Measurements from ENCODE around the gene PSMC3IP.

The PSMC3IP gene

GRCh38 chr17:42579794-42580551, 2.4 kb upstream of the PSMC3IP start:
- H3K4me3 ChIP-seq (ENCODE audit: low read depth, low read length) = no peak overlapping the region
- no peaks in the 10 kb centered on the region for H3K27me3 ChIP-seq (ENCODE audit: control insufficient read depth, insufficient read depth, low read length)
- H3K36me3 ChIP-seq (ENCODE audit: control insufficient read depth, insufficient read depth, low read length) = peaks cover 36% of the 10 kb centered on the region
- H3K9ac ChIP-seq (ENCODE audit: low read depth, low read length) = no peak overlapping the region
- no peaks in the 10 kb centered on the region for H3K9me3 ChIP-seq (ENCODE audit: control insufficient read depth, insufficient read depth, low read length)
- H3K4me1 ChIP-seq (ENCODE audit: control insufficient read depth, insufficient read depth, low read length) = peaks cover 2% of the 10 kb centered on the region

GRCh38 chr17:42578282-42578869, 847 bp upstream of the PSMC3IP start:
- Histone ChIP-seq H3K4me3 (ENCODE audit: low read depth, low read length) (peak overlapping the region; percentile 99), H3K9me3 (ENCODE audit: control insufficient read depth, insufficient read depth, low read length) (no peaks in the 10 kb centered on the region), H3K36me3 (ENCODE audit: control insufficient read depth, insufficient read depth, low read length) (peaks cover 37% of the 10 kb centered on the region), H3K4me1 (ENCODE audit: control insufficient read depth, insufficient read depth, low read length) (peaks cover 2% of the 10 kb centered on the region), H3K27me3 (ENCODE audit: control insufficient read depth, insufficient read depth, low read length) (no peaks in the 10 kb centered on the region), H3K9ac (ENCODE audit: low read depth, low read length) (peak overlapping the region; percentile 98)

GRCh38 chr17:42577140-42577531, 393 bp downstream of the PSMC3IP start:
- Histone ChIP-seq H3K27me3 (ENCODE audit: control insufficient read depth, insufficient read depth, low read length) (no peaks in the 10 kb centered on the region), H3K36me3 (ENCODE audit: control insufficient read depth, insufficient read depth, low read length) (peaks cover 33% of the 10 kb centered on the region), H3K4me3 (ENCODE audit: low read depth, low read length) (peak overlapping the region; percentile 99), H3K9me3 (ENCODE audit: control insufficient read depth, insufficient read depth, low read length) (no peaks in the 10 kb centered on the region), H3K4me1 (ENCODE audit: control insufficient read depth, insufficient read depth, low read length) (peaks cover 2% of the 10 kb centered on the region), H3K9ac (ENCODE audit: low read depth, low read length) (peak overlapping the region; percentile 93)

GRCh38 chr17:42574463-42574862, 3.1 kb downstream of the PSMC3IP start:
- no peak overlapping the region for H3K4me3 ChIP-seq (ENCODE audit: low read depth, low read length)
- H3K36me3 ChIP-seq (ENCODE audit: control insufficient read depth, insufficient read depth, low read length) = peaks cover 42% of the 10 kb centered on the region
- H3K4me1 ChIP-seq (ENCODE audit: control insufficient read depth, insufficient read depth, low read length) = peaks cover 2% of the 10 kb centered on the region
- no peak overlapping the region for H3K9ac ChIP-seq (ENCODE audit: low read depth, low read length)
- H3K27me3 ChIP-seq (ENCODE audit: control insufficient read depth, insufficient read depth, low read length) = no peaks in the 10 kb centered on the region
- H3K9me3 ChIP-seq (ENCODE audit: control insufficient read depth, insufficient read depth, low read length) = no peaks in the 10 kb centered on the region

- H3K36me3 ChIP-seq (ENCODE audit: control insufficient read depth, insufficient read depth, low read length) = peaks cover 53% of the 10 kb centered on the region
These were observed 4.4 kb downstream of the PSMC3IP start for GRCh38 chr17:42573095-42573494.

GRCh38 chr17:42571435-42572225, 5.9 kb downstream of the PSMC3IP start:
- Histone ChIP-seq H3K36me3 (ENCODE audit: control insufficient read depth, insufficient read depth, low read length) (peaks cover 51% of the 10 kb centered on the region), H3K9ac (ENCODE audit: low read depth, low read length) (no peak overlapping the region), H3K27me3 (ENCODE audit: control insufficient read depth, insufficient read depth, low read length) (no peaks in the 10 kb centered on the region), H3K4me3 (ENCODE audit: low read depth, low read length) (no peak overlapping the region), H3K4me1 (ENCODE audit: control insufficient read depth, insufficient read depth, low read length) (no peaks in the 10 kb centered on the region), H3K9me3 (ENCODE audit: control insufficient read depth, insufficient read depth, low read length) (no peaks in the 10 kb centered on the region)

More at GRCh38 chr17:42573095-42573494, 4.4 kb downstream of the PSMC3IP start:
- H3K4me1 ChIP-seq (ENCODE audit: control insufficient read depth, insufficient read depth, low read length) = no peaks in the 10 kb centered on the region
- no peak overlapping the region for H3K4me3 ChIP-seq (ENCODE audit: low read depth, low read length)
- no peaks in the 10 kb centered on the region for H3K9me3 ChIP-seq (ENCODE audit: control insufficient read depth, insufficient read depth, low read length)
- no peaks in the 10 kb centered on the region for H3K27me3 ChIP-seq (ENCODE audit: control insufficient read depth, insufficient read depth, low read length)
- no peak overlapping the region for H3K9ac ChIP-seq (ENCODE audit: low read depth, low read length)

GRCh38 chr17:42568341-42569111, 9.0 kb downstream of the PSMC3IP start:
- peaks cover 4% of the 10 kb centered on the region for H3K4me1 ChIP-seq (ENCODE audit: control insufficient read depth, insufficient read depth, low read length)
- no peaks in the 10 kb centered on the region for H3K9me3 ChIP-seq (ENCODE audit: control insufficient read depth, insufficient read depth, low read length)
- H3K9ac ChIP-seq (ENCODE audit: low read depth, low read length) = no peak overlapping the region
- H3K4me3 ChIP-seq (ENCODE audit: low read depth, low read length) = no peak overlapping the region
- H3K36me3 ChIP-seq (ENCODE audit: control insufficient read depth, insufficient read depth, low read length) = peaks cover 57% of the 10 kb centered on the region
- H3K27me3 ChIP-seq (ENCODE audit: control insufficient read depth, insufficient read depth, low read length) = no peaks in the 10 kb centered on the region

GRCh38 chr17:42566883-42567573, 10.5 kb downstream of the PSMC3IP start, which contains the start of gene MLX:
Gene MLX (plus strand): TSS chr17:42567100. CDS start chr17:42567125, 25 bp downstream.
- Histone ChIP-seq H3K27me3 (ENCODE audit: control insufficient read depth, insufficient read depth, low read length) (no peaks in the 10 kb centered on the region), H3K4me3 (ENCODE audit: low read depth, low read length) (peak within 1 kb of the TSS; percentile 86), H3K9me3 (ENCODE audit: control insufficient read depth, insufficient read depth, low read length) (no peaks in the 10 kb centered on the region), H3K4me1 (ENCODE audit: control insufficient read depth, insufficient read depth, low read length) (peaks cover 10% of the 10 kb centered on the region), H3K9ac (ENCODE audit: low read depth, low read length) (peak within 1 kb of the TSS; percentile 79), H3K36me3 (ENCODE audit: control insufficient read depth, insufficient read depth, low read length) (peaks cover 49% of the 10 kb centered on the region)

GRCh38 chr17:42566215-42566882, 11.2 kb downstream of the PSMC3IP start:
- Histone ChIP-seq H3K4me3 (ENCODE audit: low read depth, low read length) (peak overlapping the region; percentile 86), H3K9ac (ENCODE audit: low read depth, low read length) (peak overlapping the region; percentile 3), H3K4me1 (ENCODE audit: control insufficient read depth, insufficient read depth, low read length) (peaks cover 10% of the 10 kb centered on the region), H3K27me3 (ENCODE audit: control insufficient read depth, insufficient read depth, low read length) (no peaks in the 10 kb centered on the region), H3K36me3 (ENCODE audit: control insufficient read depth, insufficient read depth, low read length) (peaks cover 42% of the 10 kb centered on the region), H3K9me3 (ENCODE audit: control insufficient read depth, insufficient read depth, low read length) (no peaks in the 10 kb centered on the region)

- Histone ChIP-seq H3K9me3 (ENCODE audit: control insufficient read depth, insufficient read depth, low read length) (no peaks in the 10 kb centered on the region), H3K4me3 (ENCODE audit: low read depth, low read length) (no peak overlapping the region), H3K36me3 (ENCODE audit: control insufficient read depth, insufficient read depth, low read length) (peaks cover 40% of the 10 kb centered on the region), H3K9ac (ENCODE audit: low read depth, low read length) (no peak overlapping the region), H3K27me3 (ENCODE audit: control insufficient read depth, insufficient read depth, low read length) (no peaks in the 10 kb centered on the region), H3K4me1 (ENCODE audit: control insufficient read depth, insufficient read depth, low read length) (peaks cover 10% of the 10 kb centered on the region)
These were observed 11.9 kb downstream of the PSMC3IP start for GRCh38 chr17:42565523-42566214.
